HG03280 (cell line): ENCODE data around the gene HIC1.
"Not testable (repeated sequence)": the region's sequence is repeated elsewhere in the genome, so short reads cannot be mapped to it uniquely, and the experiment has no call there.

Experiments
- ATAC-seq: cut with Tn5 transposase; IDR thresholded peaks from one replicate; pipeline ENCODE4 v1.9.1; 2021; ENCODE audit warnings: mild to moderate bottlenecking, moderate library complexity; ENCODE audit not compliant: unreplicated experiment

The HIC1 gene, protein sequence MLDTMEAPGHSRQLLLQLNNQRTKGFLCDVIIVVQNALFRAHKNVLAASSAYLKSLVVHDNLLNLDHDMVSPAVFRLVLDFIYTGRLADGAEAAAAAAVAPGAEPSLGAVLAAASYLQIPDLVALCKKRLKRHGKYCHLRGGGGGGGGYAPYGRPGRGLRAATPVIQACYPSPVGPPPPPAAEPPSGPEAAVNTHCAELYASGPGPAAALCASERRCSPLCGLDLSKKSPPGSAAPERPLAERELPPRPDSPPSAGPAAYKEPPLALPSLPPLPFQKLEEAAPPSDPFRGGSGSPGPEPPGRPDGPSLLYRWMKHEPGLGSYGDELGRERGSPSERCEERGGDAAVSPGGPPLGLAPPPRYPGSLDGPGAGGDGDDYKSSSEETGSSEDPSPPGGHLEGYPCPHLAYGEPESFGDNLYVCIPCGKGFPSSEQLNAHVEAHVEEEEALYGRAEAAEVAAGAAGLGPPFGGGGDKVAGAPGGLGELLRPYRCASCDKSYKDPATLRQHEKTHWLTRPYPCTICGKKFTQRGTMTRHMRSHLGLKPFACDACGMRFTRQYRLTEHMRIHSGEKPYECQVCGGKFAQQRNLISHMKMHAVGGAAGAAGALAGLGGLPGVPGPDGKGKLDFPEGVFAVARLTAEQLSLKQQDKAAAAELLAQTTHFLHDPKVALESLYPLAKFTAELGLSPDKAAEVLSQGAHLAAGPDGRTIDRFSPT

GRCh38 chr17:2054512-2055291 is at the start of gene HIC1:
HIC1 (plus strand) TSS chr17:2055103; CDS start chr17:2056691, 1,588 bp downstream.
- peak; percentile 36 for ATAC-seq

DNA sequence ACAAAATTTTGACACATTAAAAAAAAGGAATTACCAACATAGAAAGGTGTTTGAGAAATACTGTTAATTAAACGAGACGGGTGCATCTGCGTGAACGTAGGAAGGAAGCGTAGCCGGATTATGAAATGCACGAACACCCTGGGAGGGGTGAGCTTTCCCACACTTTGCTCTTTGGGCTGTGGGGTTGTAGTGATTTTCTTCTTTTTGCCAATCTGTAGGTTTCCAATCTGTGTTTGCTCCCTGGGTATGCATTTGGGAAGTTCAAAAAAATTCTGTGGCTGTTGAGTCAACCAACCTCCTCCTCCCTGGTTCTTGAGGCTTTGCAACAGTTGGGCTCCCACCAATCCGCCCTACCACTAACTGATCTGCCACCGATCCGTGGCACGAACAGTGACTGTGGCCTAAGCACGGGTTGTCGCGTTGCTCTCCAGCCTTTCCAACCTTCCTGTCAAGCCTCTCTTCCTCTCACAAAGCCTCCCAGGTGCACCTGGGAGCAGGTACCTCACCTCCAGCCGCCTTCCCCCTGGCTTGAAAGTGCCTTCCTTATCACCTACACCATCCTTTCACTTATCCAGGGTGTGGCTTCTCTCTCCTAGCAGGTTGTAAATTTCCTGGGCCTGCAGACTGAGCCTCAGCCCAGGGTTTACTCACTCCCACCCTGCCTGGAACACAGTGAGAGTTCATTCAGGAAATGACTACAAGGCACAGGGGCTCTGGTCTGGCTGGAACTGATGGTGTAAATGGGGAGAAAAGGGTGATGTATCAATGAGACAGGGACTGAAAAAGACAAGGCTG is 46.4 kb upstream of the HIC1 start:
- ATAC-seq: no peak

DNA sequence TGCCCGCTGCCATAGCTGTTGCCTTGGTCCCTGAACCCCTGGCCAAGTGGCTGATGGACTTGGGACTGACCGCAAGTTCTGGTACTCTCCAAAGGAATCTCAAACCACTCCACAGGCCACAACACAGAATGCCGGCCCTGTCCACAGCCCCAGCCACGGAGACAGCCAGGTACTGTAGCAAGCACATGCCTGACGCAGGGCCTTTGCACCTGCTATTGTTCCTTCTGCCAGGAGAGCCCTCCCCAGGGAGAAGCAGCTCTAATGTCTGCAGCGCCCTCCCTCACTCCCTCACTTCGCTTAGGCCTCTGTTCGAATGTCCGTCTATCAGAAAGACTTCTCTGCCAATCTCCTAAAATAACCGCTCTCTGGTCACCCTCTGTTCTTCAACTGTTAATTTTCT is 45.2 kb upstream of the HIC1 start:
- no peak for ATAC-seq

DNA sequence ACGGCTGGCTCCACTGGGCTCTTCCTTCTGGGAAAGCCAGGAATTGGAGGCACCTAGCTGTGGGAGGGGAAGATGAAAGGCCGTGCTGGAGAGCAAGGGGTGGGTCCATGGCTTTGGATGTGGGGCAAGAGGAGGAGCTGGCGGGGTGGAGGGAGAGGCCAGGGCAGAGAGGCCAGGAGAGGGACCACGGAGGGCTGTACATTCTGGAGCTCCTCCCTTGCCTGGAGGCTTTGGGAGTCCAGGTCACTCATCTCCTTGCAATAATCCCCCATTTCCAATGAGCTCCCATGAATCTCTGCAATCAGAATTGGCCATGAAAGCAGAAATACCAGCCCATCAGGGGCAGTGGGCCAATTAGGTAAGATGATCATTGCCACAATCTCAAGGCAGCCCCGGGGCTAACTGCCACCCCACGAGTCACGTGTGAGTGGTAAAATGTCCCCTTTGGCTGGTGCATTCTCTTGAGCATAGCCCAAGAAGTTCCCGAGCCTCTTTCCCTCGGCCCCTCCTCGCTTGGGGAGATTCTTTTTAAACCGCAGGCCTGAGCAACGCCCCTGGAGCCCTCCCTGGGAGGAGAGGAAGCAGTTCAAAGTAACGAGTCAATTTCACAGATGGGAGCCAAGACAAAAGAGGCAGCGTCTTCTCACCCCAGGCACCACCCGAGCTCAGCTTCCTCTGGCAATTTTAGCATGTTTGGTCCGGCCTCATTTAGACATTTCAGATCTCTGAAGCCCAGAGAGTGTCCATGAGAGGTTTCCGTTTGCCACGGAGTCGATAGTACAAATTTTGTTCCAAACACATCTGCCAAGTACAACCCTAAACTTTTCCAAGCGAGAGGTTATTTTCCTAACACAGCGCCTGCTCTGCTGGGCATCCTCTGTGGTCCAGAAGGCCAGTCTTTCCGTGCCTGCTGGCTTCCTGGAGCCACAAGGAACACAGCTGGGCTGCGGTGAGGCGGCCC is 43.2 kb upstream of the HIC1 start:
- no peak for ATAC-seq

GRCh38 chr17:2012499-2012898 is 42.4 kb upstream of the HIC1 start:
- ATAC-seq: no peak

- ATAC-seq: not testable (repeated sequence)
Measured at GRCh38 chr17:2013220-2013993, 41.5 kb upstream of the HIC1 start.

GRCh38 chr17:2013994-2014317 is 40.9 kb upstream of the HIC1 start:
- no peak for ATAC-seq

- ATAC-seq: no peak
Measured at GRCh38 chr17:2015314-2015713, 39.6 kb upstream of the HIC1 start.

- no peak for ATAC-seq
Measured at GRCh38 chr17:2016494-2016893, 38.4 kb upstream of the HIC1 start.

DNA sequence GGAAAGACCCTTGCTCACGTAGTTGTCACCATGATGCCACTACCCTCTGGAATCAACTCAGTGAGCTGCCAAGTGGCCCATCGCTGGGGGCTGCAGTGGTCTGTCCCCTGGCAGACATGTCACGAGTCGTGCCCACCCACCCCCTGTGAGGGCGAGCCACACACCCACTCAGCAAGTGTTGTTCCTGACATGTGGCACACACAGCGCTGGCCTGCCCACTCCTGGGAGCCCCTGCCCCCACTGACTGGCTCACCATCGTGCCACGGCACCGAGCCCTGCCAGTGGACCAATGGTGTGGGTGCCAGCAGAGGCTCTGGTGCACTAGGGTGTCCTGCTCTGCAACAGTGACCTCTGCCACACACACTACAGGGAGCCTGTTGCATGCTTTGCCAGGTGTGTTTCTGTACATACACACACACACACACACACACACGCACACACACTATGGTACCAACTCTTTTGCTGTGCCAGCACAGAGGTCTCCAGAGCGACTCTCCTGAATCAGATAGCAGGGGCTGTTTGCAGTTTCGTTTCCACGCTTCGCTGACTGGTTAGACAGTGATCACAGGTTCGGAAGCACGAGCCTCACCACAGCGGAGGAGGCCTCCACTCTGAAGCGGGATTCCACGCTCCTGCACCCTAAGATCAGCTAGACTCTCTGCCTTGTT is 37.5 kb upstream of the HIC1 start:
- no peak for ATAC-seq

GRCh38 chr17:2018716-2019510 is 36.0 kb upstream of the HIC1 start:
- ATAC-seq: no peak

GRCh38 chr17:2019723-2020122 is 35.2 kb upstream of the HIC1 start:
- no peak for ATAC-seq

GRCh38 chr17:2020721-2021120 is 34.2 kb upstream of the HIC1 start:
- no peak for ATAC-seq

DNA sequence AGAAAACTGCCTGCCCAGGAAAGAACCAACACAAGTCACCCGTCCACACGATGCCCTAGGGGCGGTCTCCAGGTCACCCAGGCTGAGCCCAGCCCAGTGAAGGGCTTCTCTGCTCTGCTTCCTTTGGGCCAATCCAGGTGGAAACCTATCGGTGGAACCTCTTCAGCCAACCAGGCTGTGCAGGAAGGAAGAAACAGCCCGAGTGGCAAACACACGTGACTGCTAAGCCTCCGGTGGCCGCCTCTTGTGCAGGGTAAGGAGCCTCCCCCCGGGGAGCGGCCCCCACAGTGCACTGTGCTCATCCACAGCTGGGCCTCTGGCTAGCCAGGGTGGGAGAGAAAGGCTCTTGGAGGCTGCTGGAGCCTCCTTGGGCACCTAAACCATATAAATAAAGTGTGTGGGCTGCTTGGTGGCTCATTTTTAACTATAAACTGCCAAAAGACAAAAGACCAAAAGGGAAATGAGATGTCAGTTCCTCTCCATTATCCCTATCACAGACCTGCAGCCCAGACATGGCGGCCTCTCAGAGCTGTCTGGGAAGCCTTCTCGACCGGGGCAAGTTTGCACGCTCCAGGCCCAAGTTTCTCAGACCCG is 32.2 kb upstream of the HIC1 start:
- ATAC-seq: no peak

GRCh38 chr17:2023256-2023655 is 31.6 kb upstream of the HIC1 start:
- ATAC-seq: no peak

DNA sequence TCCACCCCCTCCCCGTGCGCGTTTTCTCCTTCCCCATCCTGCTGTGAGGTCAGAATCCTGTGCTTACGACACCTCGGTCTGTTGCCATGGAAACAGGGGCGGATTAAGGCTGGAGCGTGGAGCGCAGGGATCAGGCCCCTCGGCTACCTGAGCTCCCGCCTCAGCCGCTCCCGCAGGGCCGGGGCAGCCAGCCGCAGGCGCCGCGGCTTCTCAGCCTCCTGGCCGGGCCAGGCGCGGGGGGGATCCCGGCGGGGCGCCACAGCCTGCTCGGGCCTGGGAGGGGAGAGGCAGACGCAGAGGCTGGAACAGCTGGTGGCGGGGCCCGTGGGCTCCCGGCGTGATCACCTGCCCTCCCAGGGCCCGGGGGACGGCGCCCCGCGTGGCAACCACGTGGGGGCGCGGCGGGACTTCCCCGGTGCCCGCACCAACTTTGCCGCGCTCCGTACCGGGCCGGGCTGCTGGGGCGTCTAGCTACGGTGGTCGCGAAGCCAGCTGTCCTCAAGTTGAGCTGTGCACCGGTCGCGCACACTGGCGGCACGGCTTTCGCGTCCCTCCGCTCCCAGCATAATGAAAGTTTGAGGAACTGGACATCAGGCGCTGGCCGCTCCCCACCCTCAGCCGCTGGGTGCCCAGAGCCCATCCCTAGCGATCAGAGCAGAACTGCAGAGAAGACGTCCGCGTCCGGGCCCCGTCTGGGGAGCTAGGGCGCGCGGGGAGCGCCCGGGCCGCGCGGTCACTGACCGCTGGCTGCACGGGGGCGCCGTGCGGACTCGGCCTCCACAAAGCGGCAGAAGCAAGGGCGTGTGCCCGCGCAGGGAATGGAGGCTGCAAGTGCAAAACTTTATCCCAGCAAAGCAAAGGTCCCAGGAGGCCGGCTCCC is 31.0 kb upstream of the HIC1 start:
- ATAC-seq: no peak
